Astrocyte of the cerebellum (primary cell): ENCODE data around the gene ZNF579.
A peak's percentile ranks its signal among the peaks of the same experiment; 100 is the strongest.
"Not testable (repeated sequence)": the region's sequence is repeated elsewhere in the genome, so short reads cannot be mapped to it uniquely, and the experiment has no call there.

Experiments
- DNase-seq: peaks from one replicate; pipeline ENCODE4 v3.0.0-alpha.2; 2011; ENCODE audit warnings: low read depth
- H3K4me3 ChIP-seq: 2 replicates; pipeline ENCODE4 v1.5.1; 2011; ENCODE audit warnings: mild to moderate bottlenecking, low read depth, low read length, moderate library complexity
- in situ Hi-C: cut with HindIII; loops from 2 replicates; pipeline ENCODE4 v1.10.0; 2017; ENCODE audit warnings: low sequenced_read_pairs
- TF ChIP-seq, protein P1 (sequence below): IDR thresholded peaks from 2 replicates; pipeline ENCODE4 v1.5.1; 2012; ENCODE audit warnings: low read length, low read depth, moderate library complexity, mild to moderate bottlenecking; ENCODE audit errors: missing control alignments

Gene ZNF579

DNA sequence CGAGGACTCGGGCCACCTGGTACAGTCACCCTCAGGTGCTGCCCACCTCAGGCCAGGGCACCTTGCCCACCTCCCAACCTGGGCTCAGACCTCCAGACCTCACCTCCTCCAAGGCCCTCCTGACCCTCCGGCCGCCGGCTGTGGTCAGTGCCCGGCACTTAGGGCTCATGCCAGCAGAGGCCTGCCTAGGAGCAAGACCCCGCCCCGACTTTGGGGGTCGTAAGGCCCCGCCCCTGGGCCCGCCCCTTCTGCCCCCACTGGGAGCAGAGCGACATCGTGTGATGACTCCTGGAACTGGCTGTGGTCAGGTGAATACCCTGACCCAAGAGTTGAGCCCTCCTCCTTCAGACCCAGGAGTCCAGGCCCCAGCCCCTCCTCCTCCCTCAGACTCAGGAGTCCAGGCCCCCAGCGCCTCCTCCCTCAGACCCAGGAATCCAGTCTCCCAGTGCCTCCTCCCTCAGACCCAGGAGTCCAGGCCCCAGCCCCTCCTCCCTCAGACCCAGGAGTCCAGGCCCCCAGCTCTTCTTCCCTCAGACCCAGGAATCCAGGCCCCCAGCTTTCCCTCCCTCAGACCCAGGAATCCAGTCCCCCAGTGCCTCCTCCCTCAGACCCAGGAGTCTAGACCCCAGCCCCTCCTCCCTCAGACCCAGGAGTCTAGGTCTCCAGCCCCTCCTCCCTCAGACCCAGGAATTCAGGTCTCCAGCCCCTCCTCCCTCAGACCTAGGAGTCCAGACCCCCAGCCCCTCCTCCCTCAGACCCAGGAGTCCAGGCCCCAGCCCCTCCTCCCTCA lies 43.5 kb downstream of the ZNF579 start, which contains the start of gene SBK2:
SBK2 (minus strand) TSS at position 183 of the 790 bp plus-strand sequence. CDS start 839 bp downstream, outside the sequence.
- in situ Hi-C loops: no loop called here
- H3K4me3 ChIP-seq: no peak within 1 kb of the TSS
- TF ChIP-seq, protein P1, sequence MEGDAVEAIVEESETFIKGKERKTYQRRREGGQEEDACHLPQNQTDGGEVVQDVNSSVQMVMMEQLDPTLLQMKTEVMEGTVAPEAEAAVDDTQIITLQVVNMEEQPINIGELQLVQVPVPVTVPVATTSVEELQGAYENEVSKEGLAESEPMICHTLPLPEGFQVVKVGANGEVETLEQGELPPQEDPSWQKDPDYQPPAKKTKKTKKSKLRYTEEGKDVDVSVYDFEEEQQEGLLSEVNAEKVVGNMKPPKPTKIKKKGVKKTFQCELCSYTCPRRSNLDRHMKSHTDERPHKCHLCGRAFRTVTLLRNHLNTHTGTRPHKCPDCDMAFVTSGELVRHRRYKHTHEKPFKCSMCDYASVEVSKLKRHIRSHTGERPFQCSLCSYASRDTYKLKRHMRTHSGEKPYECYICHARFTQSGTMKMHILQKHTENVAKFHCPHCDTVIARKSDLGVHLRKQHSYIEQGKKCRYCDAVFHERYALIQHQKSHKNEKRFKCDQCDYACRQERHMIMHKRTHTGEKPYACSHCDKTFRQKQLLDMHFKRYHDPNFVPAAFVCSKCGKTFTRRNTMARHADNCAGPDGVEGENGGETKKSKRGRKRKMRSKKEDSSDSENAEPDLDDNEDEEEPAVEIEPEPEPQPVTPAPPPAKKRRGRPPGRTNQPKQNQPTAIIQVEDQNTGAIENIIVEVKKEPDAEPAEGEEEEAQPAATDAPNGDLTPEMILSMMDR: peak; percentile 20
- DNase-seq: no peak

DNA sequence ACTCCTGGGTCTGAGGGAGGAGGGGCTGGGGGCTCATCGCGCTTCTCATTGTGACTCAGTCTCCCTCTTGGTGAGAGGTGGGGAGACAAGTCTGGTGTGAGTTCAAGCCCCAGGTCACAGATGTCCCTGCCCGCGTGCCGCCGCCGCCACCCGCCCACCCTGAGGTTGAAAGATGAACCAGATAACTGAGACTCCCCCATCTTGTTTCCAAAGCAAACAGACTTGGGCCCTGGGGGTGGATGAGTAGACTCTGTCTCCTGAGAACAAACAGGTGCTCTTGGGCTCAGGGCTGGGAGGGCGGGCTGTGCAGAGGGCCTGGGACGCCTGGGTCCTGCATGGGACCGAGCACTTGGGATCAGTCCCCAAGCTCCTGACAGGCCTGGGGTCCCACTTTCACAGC lies 44.3 kb downstream of the ZNF579 start:
- TF ChIP-seq, protein P1: no peak
- in situ Hi-C loops: no loop called here
- no peak overlapping the region for H3K4me3 ChIP-seq
- DNase-seq: no peak

DNA sequence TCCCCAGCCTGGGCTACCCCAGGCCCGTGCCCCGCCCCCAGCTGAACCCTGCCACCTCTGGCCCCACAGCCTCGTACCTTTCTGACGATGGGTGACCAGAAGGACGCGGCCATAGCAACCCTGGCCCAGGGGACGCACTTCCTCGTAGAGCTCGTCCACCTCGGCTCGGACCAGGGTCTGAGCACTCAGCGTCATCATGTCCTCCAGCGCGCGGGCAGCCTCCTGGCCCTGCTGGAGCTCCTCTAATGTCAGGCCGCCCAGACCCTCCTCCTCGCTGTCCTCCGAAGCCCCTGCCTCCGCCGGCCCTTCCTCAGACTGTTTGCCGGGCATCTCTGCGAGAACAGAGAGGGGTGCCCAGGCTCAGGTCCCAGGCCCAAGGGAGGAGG lies 44.7 kb downstream of the ZNF579 start:
- no peak overlapping the region for H3K4me3 ChIP-seq
- in situ Hi-C loops: no loop called here
- TF ChIP-seq, protein P1: no peak
- DNase-seq: no peak

DNA sequence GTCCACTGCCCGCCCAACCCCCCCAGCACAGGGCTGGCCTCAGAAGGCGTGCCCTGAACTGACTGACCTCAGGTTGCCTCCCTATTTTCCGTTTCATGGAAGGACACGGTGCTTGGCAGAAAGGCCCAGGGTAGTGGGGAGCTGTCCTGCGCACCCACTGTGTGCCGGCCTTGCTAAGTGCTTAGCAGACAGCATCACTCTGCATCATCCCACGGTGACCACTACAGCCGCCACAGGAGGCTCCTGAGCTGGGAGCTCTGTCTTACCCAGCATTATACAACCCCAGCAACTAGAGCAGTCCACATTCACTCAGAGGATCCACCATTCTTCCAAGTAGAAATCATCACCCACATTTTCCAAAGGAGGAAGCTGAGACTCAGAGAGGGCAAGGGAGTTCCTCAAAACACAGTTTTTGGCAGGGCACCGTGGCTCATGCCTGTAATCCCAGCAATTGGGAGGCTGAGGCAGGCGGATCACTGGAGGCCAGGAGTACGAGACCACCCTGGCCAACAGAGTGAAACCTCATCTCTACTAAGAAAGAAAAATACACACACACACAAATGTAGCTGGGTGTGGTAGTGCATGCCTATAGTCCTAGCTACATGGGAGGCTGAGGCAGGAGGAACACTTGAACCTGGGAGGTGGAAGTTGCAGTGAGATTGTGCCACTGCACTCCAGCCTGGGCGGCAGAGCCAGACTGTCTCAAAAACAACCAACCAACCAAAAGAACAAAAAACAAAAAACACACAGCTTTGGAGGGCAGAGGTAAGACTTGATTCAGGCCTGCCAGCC lies 45.3 kb downstream of the ZNF579 start:
- in situ Hi-C loops: no loop called here
- TF ChIP-seq, protein P1: no peak
- no peak overlapping the region for H3K4me3 ChIP-seq
- DNase-seq: no peak

DNA sequence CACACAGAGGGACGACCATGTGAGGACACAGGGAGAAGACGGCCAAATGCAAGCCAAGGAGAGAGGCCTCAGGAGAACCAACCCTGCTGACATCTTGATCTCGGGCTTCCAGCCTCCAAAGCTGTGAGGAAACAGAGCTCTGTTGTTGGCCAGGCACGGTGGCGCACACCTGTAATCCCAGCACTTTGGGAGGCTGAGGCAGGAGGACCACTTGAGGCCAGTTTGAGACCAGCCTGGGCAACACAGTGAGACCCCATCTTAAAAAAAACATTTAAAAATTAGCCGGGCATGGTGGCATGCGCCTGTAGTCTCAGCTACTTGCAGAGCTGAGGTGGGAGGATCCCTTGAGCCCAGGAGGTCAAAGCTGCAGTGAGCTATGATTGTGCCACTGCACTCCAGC lies 46.4 kb downstream of the ZNF579 start:
- DNase-seq, H3K4me3 ChIP-seq, in situ Hi-C loops: not testable (repeated sequence)

DNA sequence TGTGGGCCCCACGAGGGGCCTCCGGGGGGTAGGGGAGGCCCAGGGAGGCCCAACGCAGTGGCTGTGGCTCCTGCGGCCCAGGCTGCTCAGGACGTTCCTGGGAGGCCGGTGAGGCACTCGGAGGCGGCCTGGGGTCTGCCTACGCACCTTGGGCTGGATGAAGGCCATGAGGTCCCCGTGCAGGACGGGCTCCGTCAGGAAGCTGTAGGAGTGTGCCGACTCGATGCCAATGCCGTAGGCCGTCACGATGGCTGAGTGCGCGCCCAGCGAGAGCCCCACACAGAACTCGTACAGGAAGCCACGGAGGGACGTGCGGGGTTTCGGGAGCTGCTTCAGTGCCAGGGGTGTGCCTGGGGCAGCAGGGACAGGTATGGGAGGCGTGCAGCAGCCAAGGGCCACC lies 49.7 kb downstream of the ZNF579 start:
- TF ChIP-seq, protein P1: no peak
- in situ Hi-C loops: no loop called here
- DNase-seq: no peak
- no peak overlapping the region for H3K4me3 ChIP-seq
